NCI-H524 (cell line): ENCODE data around the gene TOP2B.

ENCODE experiments used
- DNase-seq, 2 experiments: peaks; one replicate each; lab custom pipeline; 2025; lab: John Stamatoyannopoulos, UW

Gene TOP2B

GRCh38 chr3:25582242-25582641, 82.5 kb downstream of the TOP2B start:
- DNase-seq: peak in 1 of 2 experiments; percentile 50

GRCh38 chr3:25581823-25582222, 82.9 kb downstream of the TOP2B start:
- DNase-seq: no peak

GRCh38 chr3:25581335-25581734, 83.4 kb downstream of the TOP2B start:
- no peak for DNase-seq

- DNase-seq: no peak
Observed at GRCh38 chr3:25580534-25580933, 84.2 kb downstream of the TOP2B start.

- no peak for DNase-seq
Observed at GRCh38 chr3:25578059-25578458, 86.6 kb downstream of the TOP2B start.

GRCh38 chr3:25576831-25577454, 87.8 kb downstream of the TOP2B start:
- no peak for DNase-seq

- no peak for DNase-seq
Observed at GRCh38 chr3:25576146-25576545, 88.6 kb downstream of the TOP2B start.

- no peak for DNase-seq
Observed at GRCh38 chr3:25575001-25575400, 89.7 kb downstream of the TOP2B start.

- no peak for DNase-seq
Observed at GRCh38 chr3:25574172-25574765, 90.4 kb downstream of the TOP2B start.

GRCh38 chr3:25573386-25574171, 91.1 kb downstream of the TOP2B start:
- DNase-seq: no peak

GRCh38 chr3:25572919-25573385, 91.8 kb downstream of the TOP2B start:
- no peak for DNase-seq

GRCh38 chr3:25572336-25572735, 92.4 kb downstream of the TOP2B start:
- DNase-seq: no peak

GRCh38 chr3:25571285-25571684, 93.4 kb downstream of the TOP2B start:
- DNase-seq: no peak

GRCh38 chr3:25568525-25569078, 96.1 kb downstream of the TOP2B start:
- no peak for DNase-seq

GRCh38 chr3:25567806-25568524, 96.7 kb downstream of the TOP2B start:
- DNase-seq: no peak

- no peak for DNase-seq
Observed at GRCh38 chr3:25567388-25567787, 97.3 kb downstream of the TOP2B start.

GRCh38 chr3:25566358-25566920, 98.3 kb downstream of the TOP2B start:
- DNase-seq: no peak

- DNase-seq: no peak
Observed at GRCh38 chr3:25565807-25566206, 98.9 kb downstream of the TOP2B start.

GRCh38 chr3:25564075-25564474, 100.6 kb downstream of the TOP2B start:
- no peak for DNase-seq

- no peak for DNase-seq
Observed at GRCh38 chr3:25563601-25564000, 101.1 kb downstream of the TOP2B start.

- no peak for DNase-seq
Observed at GRCh38 chr3:25558796-25559195, 105.9 kb downstream of the TOP2B start.

GRCh38 chr3:25558121-25558520, 106.6 kb downstream of the TOP2B start:
- DNase-seq: no peak
